GM12891 (cell line): Measurements from ENCODE around the gene LHX3.

Experiments
- PAX5 ChIP-seq: IDR thresholded peaks from 2 replicates; pipeline ENCODE4 v1.6.1; 2011; ENCODE audit warnings: low read length, moderate library complexity, mild to moderate bottlenecking; ENCODE audit not compliant: insufficient read depth, severe bottlenecking
- POLR2A ChIP-seq: IDR thresholded peaks from 2 replicates; pipeline ENCODE4 v1.6.1; 2011; ENCODE audit warnings: low read depth, low read length, control low read depth
- POLR2AphosphoS5 ChIP-seq: IDR thresholded peaks from 2 replicates; pipeline ENCODE4 v1.6.1; 2011; ENCODE audit warnings: low read depth, low read length, control low read depth
- POU2F2 ChIP-seq: IDR thresholded peaks from 2 replicates; pipeline ENCODE4 v1.6.1; 2011; ENCODE audit warnings: low read depth, mild to moderate bottlenecking, control low read depth, low read length, moderate library complexity
- SPI1 ChIP-seq: IDR thresholded peaks from 2 replicates; pipeline ENCODE4 v1.6.1; 2011; ENCODE audit warnings: low read depth, low read length, control low read depth
- TAF1 ChIP-seq: IDR thresholded peaks from 2 replicates; pipeline ENCODE4 v1.6.1; 2011; ENCODE audit warnings: low read depth, low read length, control low read depth

GRCh38 chr9:136174779-136175615, 29.9 kb downstream of the LHX3 start:
- TF ChIP-seq POLR2A (no peak), POLR2AphosphoS5 (no peak), PAX5 (no peak), TAF1 (no peak), SPI1 (no peak), POU2F2 (no peak)
